ENCODE data around the gene ENOX1.

ENOX1 gene

DNA sequence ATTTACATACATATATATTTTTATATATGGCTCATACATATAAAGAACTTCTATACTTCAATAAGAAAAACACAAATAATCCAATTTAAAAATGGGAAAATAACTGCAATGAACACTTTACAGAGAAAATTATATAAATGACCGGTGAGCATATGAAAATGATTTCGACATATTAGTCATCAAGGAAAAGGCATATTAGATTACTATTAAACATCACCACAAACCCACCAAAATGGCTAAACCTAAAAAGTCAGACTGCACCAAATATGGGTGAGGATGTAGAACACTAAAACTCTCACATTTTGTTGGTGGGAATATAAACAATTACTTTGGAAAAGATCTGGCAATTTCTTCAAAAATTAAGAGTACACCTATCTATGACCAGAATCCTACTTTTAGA lies 316.2 kb downstream of the ENOX1 start:
- H2BK12ac ChIP-seq (ENCODE audit: low read length) = no peak overlapping the region
- no peaks in the 10 kb centered on the region for H3K79me2 ChIP-seq (ENCODE audit: control insufficient read depth, insufficient read depth, low read length, poor library complexity)
- no peak overlapping the region for H4K12ac ChIP-seq (ENCODE audit: low read depth, low read length)
- no peaks in the 10 kb centered on the region for H3K9me3 ChIP-seq (ENCODE audit: insufficient read depth, low read depth, low read length)
- H3K79me1 ChIP-seq (ENCODE audit: low read length) = no peaks in the 10 kb centered on the region
- H4K8ac ChIP-seq (ENCODE audit: low read depth, low read length) = no peak overlapping the region
- DNase-seq = no peak
- no peak overlapping the region for H3K18ac ChIP-seq (ENCODE audit: low read length)
- H3K27me3 ChIP-seq (ENCODE audit: insufficient read depth, low read length) = no peaks in the 10 kb centered on the region
- WGBS (ENCODE audit: extremely low coverage, insufficient coverage, insufficient read length) = no CpG with 5 or more reads among the region's 2 CpGs
- no peak overlapping the region for H4K91ac ChIP-seq (ENCODE audit: low read depth, low read length)
- no peaks in the 10 kb centered on the region for H3K4me1 ChIP-seq (ENCODE audit: control insufficient read depth in 1 of 2, insufficient read depth in 2 of 2, low read length in 2 of 2)
- no peaks in the 10 kb centered on the region for H3K36me3 ChIP-seq (ENCODE audit: control insufficient read depth in 1 of 2, insufficient read depth in 2 of 2, low read length in 2 of 2)
- H3K14ac ChIP-seq (ENCODE audit: low read length) = no peak overlapping the region
- no peak overlapping the region for H3K4ac ChIP-seq (ENCODE audit: low read depth, low read length)
- no peak overlapping the region for H3K4me2 ChIP-seq (ENCODE audit: low read length)
- no peak overlapping the region for H2BK5ac ChIP-seq (ENCODE audit: low read depth, low read length, poor library complexity)
- no peak overlapping the region for H2AFZ ChIP-seq (ENCODE audit: insufficient read depth, low read length, poor library complexity)
- no peak overlapping the region for H3K9ac ChIP-seq (ENCODE audit: low read length)
- H2AK5ac ChIP-seq (ENCODE audit: low read length) = no peak overlapping the region
- H2BK120ac ChIP-seq (ENCODE audit: insufficient read depth, low read length, poor library complexity) = no peak overlapping the region
- H3K23ac ChIP-seq (ENCODE audit: low read length) = no peak overlapping the region
- no peak overlapping the region for H3K4me3 ChIP-seq (ENCODE audit: low read depth, low read length)
- no peak overlapping the region for H3K27ac ChIP-seq (ENCODE audit: low read depth, low read length)

DNA sequence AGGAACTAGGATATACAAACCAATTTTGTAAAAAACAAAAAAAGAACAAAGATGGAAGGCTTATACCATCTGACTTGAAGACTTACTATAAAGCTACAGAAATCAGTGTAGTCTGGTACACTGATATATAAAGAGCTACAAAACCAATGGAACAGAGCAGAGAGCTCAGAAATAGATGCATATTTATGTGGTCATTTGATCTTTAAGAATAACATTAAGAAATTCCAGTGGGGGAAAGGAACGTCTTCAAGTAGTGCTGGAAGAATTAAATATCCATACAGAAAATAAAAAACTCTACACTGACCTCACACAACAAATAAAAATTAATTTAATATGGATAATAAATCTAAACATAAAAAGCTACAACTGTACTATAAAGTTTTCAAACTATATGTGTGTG lies 317.0 kb downstream of the ENOX1 start:
- Histone ChIP-seq H2BK120ac (ENCODE audit: insufficient read depth, low read length, poor library complexity) (no peak overlapping the region), H3K23ac (ENCODE audit: low read length) (no peak overlapping the region), H3K4me1 (ENCODE audit: control insufficient read depth in 1 of 2, insufficient read depth in 2 of 2, low read length in 2 of 2) (no peaks in the 10 kb centered on the region), H2BK12ac (ENCODE audit: low read length) (no peak overlapping the region), H2BK5ac (ENCODE audit: low read depth, low read length, poor library complexity) (no peak overlapping the region), H3K18ac (ENCODE audit: low read length) (no peak overlapping the region), H3K4ac (ENCODE audit: low read depth, low read length) (no peak overlapping the region), H3K27me3 (ENCODE audit: insufficient read depth, low read length) (no peaks in the 10 kb centered on the region), H3K27ac (ENCODE audit: low read depth, low read length) (no peak overlapping the region), H2AK5ac (ENCODE audit: low read length) (no peak overlapping the region), H3K4me3 (ENCODE audit: low read depth, low read length) (no peak overlapping the region), H2AFZ (ENCODE audit: insufficient read depth, low read length, poor library complexity) (no peak overlapping the region), H3K79me2 (ENCODE audit: control insufficient read depth, insufficient read depth, low read length, poor library complexity) (no peaks in the 10 kb centered on the region), H3K9ac (ENCODE audit: low read length) (no peak overlapping the region), H4K8ac (ENCODE audit: low read depth, low read length) (no peak overlapping the region), H3K9me3 (ENCODE audit: insufficient read depth, low read depth, low read length) (no peaks in the 10 kb centered on the region), H3K4me2 (ENCODE audit: low read length) (no peak overlapping the region), H4K12ac (ENCODE audit: low read depth, low read length) (no peak overlapping the region), H3K79me1 (ENCODE audit: low read length) (no peaks in the 10 kb centered on the region), H4K91ac (ENCODE audit: low read depth, low read length) (no peak overlapping the region), H3K14ac (ENCODE audit: low read length) (no peak overlapping the region), H3K36me3 (ENCODE audit: control insufficient read depth in 1 of 2, insufficient read depth in 2 of 2, low read length in 2 of 2) (no peaks in the 10 kb centered on the region)
- no CpG with 5 or more reads among the region's 1 CpG for WGBS (ENCODE audit: extremely low coverage, insufficient coverage, insufficient read length)
- DNase-seq = no peak

DNA sequence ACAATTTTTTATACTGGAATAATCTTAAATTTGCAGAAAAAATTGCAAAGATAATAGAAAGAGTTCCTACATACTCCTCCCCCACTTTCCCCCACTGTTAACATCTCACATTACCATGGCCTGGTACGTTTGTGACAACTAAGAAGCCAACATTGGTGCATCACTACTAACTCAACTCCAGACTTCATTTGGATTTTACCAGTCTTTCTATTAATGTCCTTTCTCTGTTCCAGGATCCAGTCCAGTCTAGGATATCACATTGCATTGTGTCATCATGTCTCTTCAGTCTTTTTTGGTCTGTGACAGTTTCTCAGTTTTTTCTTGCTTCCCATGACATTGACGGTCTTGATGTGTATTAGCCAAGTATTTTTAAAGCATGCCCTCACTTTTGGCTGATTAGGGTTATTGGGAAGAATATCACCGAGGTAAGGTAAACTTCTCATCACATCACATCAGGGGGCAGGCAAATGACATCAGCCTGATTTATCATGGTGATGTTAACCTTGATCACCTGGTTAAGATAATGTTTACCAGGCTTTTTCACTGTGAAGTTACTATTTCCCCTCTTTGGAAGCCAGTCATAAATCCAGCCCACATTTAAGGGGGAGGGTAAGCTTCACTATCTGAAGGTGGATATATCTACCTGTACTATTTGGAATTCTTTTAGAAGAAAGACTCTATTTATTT lies 322.1 kb downstream of the ENOX1 start:
- H3K4me3 ChIP-seq (ENCODE audit: low read depth, low read length) = no peak overlapping the region
- H2AFZ ChIP-seq (ENCODE audit: insufficient read depth, low read length, poor library complexity) = no peak overlapping the region
- no peaks in the 10 kb centered on the region for H3K27me3 ChIP-seq (ENCODE audit: insufficient read depth, low read length)
- H2BK12ac ChIP-seq (ENCODE audit: low read length) = no peak overlapping the region
- no peaks in the 10 kb centered on the region for H3K9me3 ChIP-seq (ENCODE audit: insufficient read depth, low read depth, low read length)
- no peak overlapping the region for H3K4me2 ChIP-seq (ENCODE audit: low read length)
- no peak overlapping the region for H4K91ac ChIP-seq (ENCODE audit: low read depth, low read length)
- WGBS (ENCODE audit: extremely low coverage, insufficient coverage, insufficient read length) = no CpG with 5 or more reads among the region's 3 CpGs
- no peak overlapping the region for H2BK5ac ChIP-seq (ENCODE audit: low read depth, low read length, poor library complexity)
- no peak overlapping the region for H4K12ac ChIP-seq (ENCODE audit: low read depth, low read length)
- H3K9ac ChIP-seq (ENCODE audit: low read length) = no peak overlapping the region
- no peak overlapping the region for H3K14ac ChIP-seq (ENCODE audit: low read length)
- no peaks in the 10 kb centered on the region for H3K36me3 ChIP-seq (ENCODE audit: control insufficient read depth in 1 of 2, insufficient read depth in 2 of 2, low read length in 2 of 2)
- no peaks in the 10 kb centered on the region for H3K4me1 ChIP-seq (ENCODE audit: control insufficient read depth in 1 of 2, insufficient read depth in 2 of 2, low read length in 2 of 2)
- H2BK120ac ChIP-seq (ENCODE audit: insufficient read depth, low read length, poor library complexity) = no peak overlapping the region
- H3K79me1 ChIP-seq (ENCODE audit: low read length) = no peaks in the 10 kb centered on the region
- H3K79me2 ChIP-seq (ENCODE audit: control insufficient read depth, insufficient read depth, low read length, poor library complexity) = no peaks in the 10 kb centered on the region
- no peak for DNase-seq
- no peak overlapping the region for H3K4ac ChIP-seq (ENCODE audit: low read depth, low read length)
- H3K23ac ChIP-seq (ENCODE audit: low read length) = no peak overlapping the region
- no peak overlapping the region for H3K27ac ChIP-seq (ENCODE audit: low read depth, low read length)
- H3K18ac ChIP-seq (ENCODE audit: low read length) = no peak overlapping the region
- no peak overlapping the region for H2AK5ac ChIP-seq (ENCODE audit: low read length)
- H4K8ac ChIP-seq (ENCODE audit: low read depth, low read length) = no peak overlapping the region

DNA sequence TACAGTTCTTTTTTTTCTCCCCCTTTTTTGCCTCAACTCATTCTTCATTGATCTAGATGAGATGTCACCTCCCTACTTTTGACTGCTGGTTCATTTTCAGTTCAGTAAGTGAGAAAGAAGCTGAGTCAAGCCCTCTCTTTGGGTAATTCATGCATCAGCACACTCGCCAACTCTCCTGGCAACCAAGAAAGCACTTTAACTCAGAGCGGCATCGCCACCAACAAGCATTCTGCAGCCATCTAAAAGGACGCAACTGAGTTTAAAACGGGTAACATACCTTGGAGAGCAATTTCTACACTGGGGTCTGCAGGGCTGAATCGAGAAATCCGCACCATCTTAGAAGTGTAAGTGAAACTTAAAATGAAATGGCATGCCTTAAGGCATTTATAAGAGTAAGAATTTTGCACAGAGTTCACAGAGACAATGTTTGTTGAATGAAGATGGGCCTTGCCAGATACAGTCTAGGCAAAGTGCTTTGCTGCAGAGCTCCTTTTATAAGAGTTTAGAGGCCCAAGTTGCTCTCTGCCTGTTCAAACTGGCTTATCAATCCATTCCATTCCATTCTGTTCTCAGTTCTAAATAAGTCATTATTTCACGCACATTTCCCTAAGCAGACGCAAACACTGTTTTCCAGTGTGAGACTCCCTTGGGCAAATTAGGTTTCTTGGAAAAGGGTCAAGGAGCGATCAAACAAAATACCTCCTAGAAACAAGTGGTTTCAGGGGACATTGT lies 338.0 kb downstream of the ENOX1 start:
- Histone ChIP-seq H3K27me3 (ENCODE audit: insufficient read depth, low read length) (no peaks in the 10 kb centered on the region), H3K18ac (ENCODE audit: low read length) (no peak overlapping the region), H3K4ac (ENCODE audit: low read depth, low read length) (no peak overlapping the region), H2BK120ac (ENCODE audit: insufficient read depth, low read length, poor library complexity) (no peak overlapping the region), H4K91ac (ENCODE audit: low read depth, low read length) (no peak overlapping the region), H3K4me1 (ENCODE audit: control insufficient read depth in 1 of 2, insufficient read depth in 2 of 2, low read length in 2 of 2) (peaks cover 0 to 3% of the 10 kb centered on the region in 2 experiments), H4K12ac (ENCODE audit: low read depth, low read length) (no peak overlapping the region), H2BK5ac (ENCODE audit: low read depth, low read length, poor library complexity) (no peak overlapping the region), H3K79me2 (ENCODE audit: control insufficient read depth, insufficient read depth, low read length, poor library complexity) (no peaks in the 10 kb centered on the region), H3K4me2 (ENCODE audit: low read length) (no peak overlapping the region), H2AK5ac (ENCODE audit: low read length) (no peak overlapping the region), H3K27ac (ENCODE audit: low read depth, low read length) (no peak overlapping the region), H2BK12ac (ENCODE audit: low read length) (no peak overlapping the region), H3K14ac (ENCODE audit: low read length) (no peak overlapping the region), H3K23ac (ENCODE audit: low read length) (no peak overlapping the region), H3K4me3 (ENCODE audit: low read depth, low read length) (no peak overlapping the region), H3K79me1 (ENCODE audit: low read length) (no peaks in the 10 kb centered on the region), H3K9me3 (ENCODE audit: insufficient read depth, low read depth, low read length) (no peaks in the 10 kb centered on the region), H4K8ac (ENCODE audit: low read depth, low read length) (no peak overlapping the region), H2AFZ (ENCODE audit: insufficient read depth, low read length, poor library complexity) (no peak overlapping the region), H3K9ac (ENCODE audit: low read length) (no peak overlapping the region), H3K36me3 (ENCODE audit: control insufficient read depth in 1 of 2, insufficient read depth in 2 of 2, low read length in 2 of 2) (no peaks in the 10 kb centered on the region)
- WGBS (ENCODE audit: extremely low coverage, insufficient coverage, insufficient read length) = no CpG with 5 or more reads among the region's 10 CpGs
- no peak for DNase-seq
